DND-41 (cell line): Measurements from ENCODE around the gene SMIM33.

Experiments used
- CTCF ChIP-seq: IDR thresholded peaks from 2 replicates; pipeline ENCODE4 v1.5.1; 2012; ENCODE audit warnings: borderline replicate concordance, low read length, moderate library complexity, mild to moderate bottlenecking; ENCODE audit not compliant: poor library complexity, severe bottlenecking; ENCODE audit errors: extremely low read depth
- EZH2 ChIP-seq: IDR thresholded peaks from 3 replicates; pipeline ENCODE4 v1.6.1; 2012; ENCODE audit warnings: borderline replicate concordance, low read depth, mild to moderate bottlenecking, moderate library complexity, low read length, inconsistent platforms; ENCODE audit not compliant: severe bottlenecking

- no peak for TF ChIP-seq CTCF
- TF ChIP-seq EZH2 = no peak
Observed at GRCh38 chr5:139460455-139460854, 10.3 kb upstream of the SMIM33 start.
